ENCODE results near the gene DLG2. TPM values are rescaled to one million over a fixed set of nuclear protein-coding genes. Genes with fewer than 3 reads are reported as not detected.

The DLG2 gene
- total RNA-seq, 1 donor from 2014 or later = 2.4 TPM

- Mint-ChIP-seq H3K9me3 (ENCODE audit: low read depth) (no peaks in the 10 kb centered on the region), H3K36me3 (ENCODE audit: insufficient read depth) (no peaks in the 10 kb centered on the region), H3K4me3 (ENCODE audit: low read depth) (no peak overlapping the region), H3K27me3 (no peaks in the 10 kb centered on the region), H3K27ac (no peak overlapping the region), H3K4me1 (ENCODE audit: low read depth) (peaks cover 19% of the 10 kb centered on the region)
- no peak for TF ChIP-seq CTCF (IDR thresholded peaks at IDR 0.05; ENCODE audit: unreplicated experiment)
- DNase-seq (ENCODE audit: low spot score, unreplicated experiment) = no peak
These were observed 1899.9 kb downstream of the DLG2 start for GRCh38 chr11:83727251-83727650.

DNA sequence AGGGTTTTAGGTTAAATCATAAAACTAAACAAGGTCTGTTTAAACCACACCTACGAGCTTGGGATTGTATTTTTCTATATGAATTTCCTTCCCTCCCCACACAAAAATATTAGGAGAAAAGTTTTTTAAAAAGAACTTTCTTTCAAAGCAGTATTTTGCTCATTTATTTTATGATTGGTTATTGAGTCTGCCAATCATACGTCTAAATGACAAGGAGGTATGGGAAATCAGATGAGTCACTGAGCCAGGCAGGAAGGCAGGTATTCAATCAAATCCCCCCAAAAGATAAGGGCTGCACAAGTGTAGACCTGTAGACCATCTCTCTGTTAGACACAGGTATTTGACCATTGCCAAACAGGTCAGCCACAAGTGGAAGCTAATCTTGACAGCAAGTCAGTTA, 1900.8 kb downstream of the DLG2 start:
- H3K36me3 Mint-ChIP-seq (ENCODE audit: insufficient read depth) = no peaks in the 10 kb centered on the region
- TF ChIP-seq CTCF (IDR thresholded peaks at IDR 0.05; ENCODE audit: unreplicated experiment) = no peak

DNA sequence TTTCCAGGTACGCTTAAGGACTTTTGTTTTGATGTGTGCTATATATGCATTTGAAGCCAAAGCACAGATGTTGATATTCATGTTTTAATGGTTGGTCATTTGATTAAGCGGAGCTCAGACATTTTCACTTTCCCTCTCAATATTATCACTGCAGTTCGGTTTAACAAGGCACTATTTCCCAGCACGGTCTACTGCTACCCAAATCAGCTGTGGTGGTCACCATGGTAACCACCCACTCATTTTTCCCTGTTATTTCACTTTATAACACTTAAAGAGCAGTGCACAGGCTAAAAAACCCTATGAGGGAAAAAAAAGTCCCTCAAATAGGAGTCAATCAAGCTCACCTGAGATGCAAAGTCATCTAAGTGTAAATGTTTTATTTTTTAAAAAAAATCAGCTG, 1901.4 kb downstream of the DLG2 start:
- Mint-ChIP-seq H3K27ac (no peak overlapping the region), H3K4me1 (ENCODE audit: low read depth) (peaks cover 19% of the 10 kb centered on the region), H3K4me3 (ENCODE audit: low read depth) (no peak overlapping the region), H3K9me3 (ENCODE audit: low read depth) (no peaks in the 10 kb centered on the region), H3K36me3 (ENCODE audit: insufficient read depth) (no peaks in the 10 kb centered on the region), H3K27me3 (no peaks in the 10 kb centered on the region)
- no peak for DNase-seq (ENCODE audit: low spot score, unreplicated experiment)
- TF ChIP-seq CTCF (IDR thresholded peaks at IDR 0.05; ENCODE audit: unreplicated experiment) = no peak

More for the DNA sequence above, 1900.8 kb downstream of the DLG2 start:
- Mint-ChIP-seq H3K4me1 (ENCODE audit: low read depth) (peaks cover 19% of the 10 kb centered on the region), H3K27ac (no peak overlapping the region), H3K9me3 (ENCODE audit: low read depth) (no peaks in the 10 kb centered on the region), H3K4me3 (ENCODE audit: low read depth) (no peak overlapping the region), H3K27me3 (no peaks in the 10 kb centered on the region)
- DNase-seq (ENCODE audit: low spot score, unreplicated experiment) = no peak

DNA sequence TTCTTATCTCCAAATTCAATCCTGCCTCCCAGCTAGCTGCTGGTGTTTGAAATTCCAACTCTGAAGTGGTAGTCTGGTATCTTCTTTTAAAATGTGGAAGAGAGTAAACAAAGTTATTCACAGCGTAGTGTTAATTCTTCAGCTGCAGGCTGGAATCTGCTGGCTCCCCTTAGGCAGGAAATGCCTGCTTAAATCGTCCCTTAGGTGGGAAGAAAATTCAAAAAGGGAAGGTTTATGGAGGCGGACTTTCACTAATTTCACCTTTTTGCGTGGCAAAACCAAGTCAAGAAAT, 1901.9 kb downstream of the DLG2 start:
- DNase-seq (ENCODE audit: low spot score, unreplicated experiment) = no peak
- no peaks in the 10 kb centered on the region for H3K9me3 Mint-ChIP-seq (ENCODE audit: low read depth)
- peak overlapping the region; percentile 27 for H3K4me3 Mint-ChIP-seq (ENCODE audit: low read depth)
- H3K27ac Mint-ChIP-seq = peak overlapping the region; percentile 91
- H3K27me3 Mint-ChIP-seq = no peaks in the 10 kb centered on the region
- H3K36me3 Mint-ChIP-seq (ENCODE audit: insufficient read depth) = no peaks in the 10 kb centered on the region
- no peak for TF ChIP-seq CTCF (IDR thresholded peaks at IDR 0.05; ENCODE audit: unreplicated experiment)
- H3K4me1 Mint-ChIP-seq (ENCODE audit: low read depth) = peaks cover 19% of the 10 kb centered on the region

DNA sequence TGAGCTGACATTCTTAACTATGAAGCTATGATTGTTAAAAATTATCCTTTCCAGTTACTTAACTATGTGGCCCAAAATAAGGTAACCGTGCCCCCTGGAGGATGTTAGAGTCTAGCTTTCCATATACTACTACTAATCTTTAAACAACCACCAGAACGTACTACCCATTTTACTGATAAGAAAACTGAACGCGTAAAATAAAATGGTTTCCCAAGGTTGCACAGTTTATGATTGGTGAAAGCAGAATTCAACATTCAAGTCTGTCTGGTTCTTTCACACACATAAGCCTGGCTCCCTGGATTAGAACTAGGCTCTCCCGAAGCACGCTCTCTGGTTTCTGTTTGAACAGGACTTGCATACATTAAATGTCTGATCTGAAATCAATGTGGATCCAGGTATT, 1903.1 kb downstream of the DLG2 start:
- no peak for DNase-seq (ENCODE audit: low spot score, unreplicated experiment)
- H3K9me3 Mint-ChIP-seq (ENCODE audit: low read depth) = no peaks in the 10 kb centered on the region
- H3K27me3 Mint-ChIP-seq = no peaks in the 10 kb centered on the region
- H3K4me3 Mint-ChIP-seq (ENCODE audit: low read depth) = peak overlapping the region; percentile 20
- peaks cover 19% of the 10 kb centered on the region for H3K4me1 Mint-ChIP-seq (ENCODE audit: low read depth)
- H3K36me3 Mint-ChIP-seq (ENCODE audit: insufficient read depth) = no peaks in the 10 kb centered on the region
- peak overlapping the region; percentile 91 for H3K27ac Mint-ChIP-seq
- TF ChIP-seq CTCF (IDR thresholded peaks at IDR 0.05; ENCODE audit: unreplicated experiment) = peak; percentile 46
